NK-92 treated with Interleukin-12 subunit alpha and Interleukin-12 subunit beta, amount 100 ng/mL, for 24 hours (cell line): ENCODE measurements around the gene MAPKAPK3.

Source experiments
- DNase-seq: peaks from one replicate; lab custom pipeline; 2025; lab: John Stamatoyannopoulos, UW

MAPKAPK3 gene

GRCh38 chr3:50587806-50588758 lies 28.9 kb upstream of the MAPKAPK3 start:
- DNase-seq, result peak; percentile 45

GRCh38 chr3:50588759-50589433 lies 28.1 kb upstream of the MAPKAPK3 start:
- no peak for DNase-seq

GRCh38 chr3:50591196-50591741 lies 25.7 kb upstream of the MAPKAPK3 start:
- no peak for DNase-seq

GRCh38 chr3:50592568-50592967 lies 24.4 kb upstream of the MAPKAPK3 start:
- no peak for DNase-seq

- DNase-seq, result no peak
These were observed 22.6 kb upstream of the MAPKAPK3 start for GRCh38 chr3:50594253-50594785.

- DNase-seq, result no peak
These were observed 17.7 kb upstream of the MAPKAPK3 start for GRCh38 chr3:50599115-50599715.

- DNase-seq, result no peak
These were observed 17.2 kb upstream of the MAPKAPK3 start for GRCh38 chr3:50599716-50600118.

GRCh38 chr3:50600141-50600753 lies 16.7 kb upstream of the MAPKAPK3 start:
- no peak for DNase-seq

GRCh38 chr3:50600841-50601591 lies 15.9 kb upstream of the MAPKAPK3 start:
- peak; percentile 81 for DNase-seq

GRCh38 chr3:50602595-50603191 lies 14.3 kb upstream of the MAPKAPK3 start:
- no peak for DNase-seq

- no peak for DNase-seq
These were observed 13.5 kb upstream of the MAPKAPK3 start for GRCh38 chr3:50603261-50604109.

GRCh38 chr3:50604110-50604621 lies 12.8 kb upstream of the MAPKAPK3 start:
- DNase-seq, result no peak

GRCh38 chr3:50604628-50605588 lies 12.0 kb upstream of the MAPKAPK3 start:
- no peak for DNase-seq

GRCh38 chr3:50605901-50606326 lies 11.0 kb upstream of the MAPKAPK3 start:
- DNase-seq, result no peak

GRCh38 chr3:50606596-50606995 lies 10.4 kb upstream of the MAPKAPK3 start:
- DNase-seq, result peak; percentile 43

- no peak for DNase-seq
These were observed 9.5 kb upstream of the MAPKAPK3 start for GRCh38 chr3:50607271-50608091.

- DNase-seq, result no peak
These were observed 8.7 kb upstream of the MAPKAPK3 start for GRCh38 chr3:50608278-50608677.
